8988T (cell line): ENCODE data around the gene OST4.
A peak's percentile ranks its signal among the peaks of the same experiment; 100 is the strongest.

Experiments
- DNase-seq: peaks from one replicate; pipeline ENCODE4 v3.0.0; 2011

Gene OST4

GRCh38 chr2:27092696-27093429 is 21.4 kb upstream of the OST4 start:
- no peak for DNase-seq

GRCh38 chr2:27091746-27092695 is 20.6 kb upstream of the OST4 start:
- no peak for DNase-seq

- DNase-seq, result no peak
Observed at GRCh38 chr2:27089111-27089954, 17.9 kb upstream of the OST4 start.

GRCh38 chr2:27088634-27089033 is 17.2 kb upstream of the OST4 start:
- no peak for DNase-seq

GRCh38 chr2:27087823-27088410 is 16.5 kb upstream of the OST4 start:
- DNase-seq, result no peak

GRCh38 chr2:27086724-27087593 is 15.5 kb upstream of the OST4 start, which contains the start of gene KHK:
Gene KHK (plus strand): TSS chr2:27086772. CDS start chr2:27087260, 488 bp downstream.
- peak; percentile 88 for DNase-seq

GRCh38 chr2:27086090-27086723 is 14.8 kb upstream of the OST4 start:
- DNase-seq, result peak; percentile 99

GRCh38 chr2:27085673-27086089 is 14.2 kb upstream of the OST4 start:
- peak; percentile 92 for DNase-seq

- no peak for DNase-seq
Observed at GRCh38 chr2:27085062-27085672, 13.7 kb upstream of the OST4 start.

- DNase-seq, result no peak
Observed at GRCh38 chr2:27084297-27085061, 13.0 kb upstream of the OST4 start.

- no peak for DNase-seq
Observed at GRCh38 chr2:27083410-27084296, 12.2 kb upstream of the OST4 start.

- DNase-seq, result no peak
Observed at GRCh38 chr2:27082773-27083409, 11.4 kb upstream of the OST4 start.

GRCh38 chr2:27081984-27082772 is 10.7 kb upstream of the OST4 start:
- DNase-seq, result no peak

GRCh38 chr2:27080603-27080936 is 9.1 kb upstream of the OST4 start:
- DNase-seq, result no peak

- no peak for DNase-seq
Observed at GRCh38 chr2:27080140-27080469, 8.7 kb upstream of the OST4 start.

- DNase-seq, result no peak
Observed at GRCh38 chr2:27079233-27080139, 8.0 kb upstream of the OST4 start.
